GM12878 (cell line): ENCODE results near the gene MN1.

Experiments
- CTCF ChIP-seq, 3 experiments: IDR thresholded peaks in 2 of 3; conservative IDR thresholded peaks in 1 of 3; 2 replicates each; pipeline ENCODE4 v1.5.1; 2011; ENCODE audit warnings: low read depth in 3 of 3, low read length in 3 of 3, mild to moderate bottlenecking in 3 of 3, control low read depth in 2 of 3, moderate library complexity in 2 of 3, inconsistent platforms in 1 of 3, mixed read lengths in 1 of 3; ENCODE audit not compliant: control insufficient read depth in 2 of 3, insufficient read depth in 1 of 3; ENCODE audit errors: extremely low read depth in 1 of 3
- ETV6 ChIP-seq, 2 experiments: fragments of 450-650 bp in 1 of 2; IDR thresholded peaks in 1 of 2; conservative IDR thresholded peaks in 1 of 2; 2 replicates each; pipeline ENCODE4 v1.6.1; 2014; ENCODE audit warnings: antibody characterized with exemption in 1 of 2, borderline replicate concordance in 1 of 2, low read depth in 1 of 2, mild to moderate bottlenecking in 1 of 2, moderate library complexity in 1 of 2
- EZH2 ChIP-seq: IDR thresholded peaks from 2 replicates; pipeline ENCODE4 v1.6.1; 2012; ENCODE audit warnings: low read depth, mild to moderate bottlenecking, control low read depth, inconsistent platforms, low read length, borderline replicate concordance; ENCODE audit not compliant: control insufficient read depth
- IKZF1 ChIP-seq: fragments of 450-650 bp; conservative IDR thresholded peaks from 2 replicates; pipeline ENCODE4 v1.6.1; 2017; ENCODE audit warnings: antibody characterized with exemption, mild to moderate bottlenecking
- NFYA ChIP-seq: IDR thresholded peaks from 2 replicates; pipeline ENCODE4 v1.6.1; 2011; ENCODE audit warnings: low read depth, mild to moderate bottlenecking, low read length, improper control_type of control experiment, borderline replicate concordance
- POLR2A ChIP-seq: IDR thresholded peaks from 2 replicates; pipeline ENCODE4 v1.6.1; 2011; ENCODE audit warnings: low read depth, mild to moderate bottlenecking, low read length
- POLR2AphosphoS5 ChIP-seq: IDR thresholded peaks from 2 replicates; pipeline ENCODE4 v1.6.1; 2011; ENCODE audit warnings: mild to moderate bottlenecking, low read length, inconsistent platforms
- REST ChIP-seq: IDR thresholded peaks from 2 replicates; pipeline ENCODE4 v1.6.1; 2012; ENCODE audit warnings: mild to moderate bottlenecking, low read depth, low read length
- SPI1 ChIP-seq: IDR thresholded peaks from 2 replicates; pipeline ENCODE4 v1.6.1; 2011; ENCODE audit warnings: low read depth, mild to moderate bottlenecking, low read length, moderate library complexity, borderline replicate concordance; ENCODE audit not compliant: insufficient read depth
- SRF ChIP-seq, 2 experiments: IDR thresholded peaks; 2 replicates each; pipeline ENCODE4 v1.6.1; 2011; ENCODE audit warnings: low read depth in 2 of 2, low read length in 2 of 2, mild to moderate bottlenecking in 1 of 2, moderate library complexity in 1 of 2

DNA sequence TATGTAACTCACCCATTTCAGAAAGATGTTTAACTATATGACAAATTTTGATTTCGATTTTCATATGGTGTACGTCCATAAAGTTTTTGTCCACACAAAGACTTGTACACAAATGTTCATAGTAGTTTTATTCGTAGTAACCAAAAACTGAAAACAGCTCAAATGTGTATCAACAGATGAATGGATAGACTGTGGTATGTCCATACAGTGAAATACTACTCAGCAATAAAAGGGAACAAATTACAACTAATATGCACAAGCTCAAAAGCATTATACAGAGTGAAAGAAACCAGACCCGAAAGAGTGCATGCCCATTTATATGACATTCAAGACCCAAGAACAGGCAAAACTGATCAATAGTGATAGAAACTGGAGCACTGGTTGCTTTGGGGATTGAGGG is 64.0 kb downstream of the MN1 start:
- TF ChIP-seq ETV6 (conservative IDR thresholded peaks at IDR 0.05 in 1 of 2, IDR thresholded peaks at IDR 0.05 in 1 of 2; ENCODE audit: borderline replicate concordance in 1 of 2, low read depth in 1 of 2) = no peak
- TF ChIP-seq CTCF (IDR thresholded peaks at IDR 0.05 in 2 of 3, conservative IDR thresholded peaks at IDR 0.05 in 1 of 3; ENCODE audit: control insufficient read depth in 2 of 3, extremely low read depth in 1 of 3, insufficient read depth in 1 of 3, low read depth in 3 of 3, low read length in 3 of 3) = no peak
- no peak for TF ChIP-seq SRF (IDR thresholded peaks at IDR 0.05; ENCODE audit: low read depth in 2 of 2, low read length in 2 of 2)
- no peak for TF ChIP-seq POLR2A
- no peak for TF ChIP-seq NFYA
- no peak for TF ChIP-seq POLR2AphosphoS5
- TF ChIP-seq REST = no peak
- no peak for TF ChIP-seq SPI1
- no peak for TF ChIP-seq IKZF1
- TF ChIP-seq EZH2 = no peak
